Naive thymus-derived CD4-positive, alpha-beta T cell (primary cell): ENCODE results near the gene SIN3A. TPM values are rescaled to one million over a fixed set of nuclear protein-coding genes. Genes with fewer than 3 reads are reported as not detected.

Experiments used
- ATAC-seq: fragments of 150-1000 bp; cut with Tn5 transposase; 2 replicates; pipeline ENCODE4 v1.10.0; 2021; ENCODE audit warnings: mild to moderate bottlenecking, moderate library complexity
- CTCF ChIA-PET: fragments of 350-600 bp; sonication (Branson Sonifier 250); formaldehyde crosslinking; loops from one replicate; lab custom pipeline; 2021; ENCODE audit warnings: antibody characterized with exemption; lab: Charles Lee
- POLR2A ChIA-PET: fragments of 350-600 bp; sonication (Branson Sonifier 250); formaldehyde crosslinking; loops from one replicate; lab custom pipeline; 2021; ENCODE audit warnings: antibody characterized with exemption, inconsistent platforms; lab: Charles Lee
- DNase-seq, 9 donors: peaks; one replicate each; pipeline versions ENCODE4 v3.0.0 to v3.0.0-alpha.2; 2020 to 2022; ENCODE audit warnings: mixed read lengths in 1 of 9
- H3K27ac ChIP-seq: one replicate; pipeline ENCODE4 v1.7.0; 2013; ENCODE audit warnings: mild to moderate bottlenecking, low read depth, low read length, moderate library complexity
- H3K27me3 ChIP-seq, 2 donors: one replicate each; pipeline ENCODE4 v1.7.0; 2013; ENCODE audit warnings: low read length in 2 of 2, mild to moderate bottlenecking in 2 of 2, moderate library complexity in 2 of 2; ENCODE audit not compliant: control insufficient read depth in 2 of 2, insufficient read depth in 2 of 2
- H3K36me3 ChIP-seq, 3 experiments: 1 replicate in 2 of 3; 2 replicates in 1 of 3; pipeline ENCODE4 v1.7.0; 2013; ENCODE audit warnings: low read length in 3 of 3, mild to moderate bottlenecking in 3 of 3, moderate library complexity in 1 of 3; ENCODE audit not compliant: insufficient read depth in 3 of 3, control insufficient read depth in 2 of 3
- H3K4me1 ChIP-seq, 2 donors: one replicate each; pipeline ENCODE4 v1.7.0; 2013; ENCODE audit warnings: low read length in 2 of 2, mild to moderate bottlenecking in 2 of 2, moderate library complexity in 1 of 2; ENCODE audit not compliant: control insufficient read depth in 2 of 2, insufficient read depth in 2 of 2
- H3K4me3 ChIP-seq: 2 replicates; pipeline ENCODE4 v1.7.0; 2013; ENCODE audit warnings: mild to moderate bottlenecking, low read length
- H3K9me3 ChIP-seq, 3 experiments: 1 replicate in 2 of 3; 2 replicates in 1 of 3; pipeline ENCODE4 v1.7.0; 2013; ENCODE audit warnings: low read length in 3 of 3; ENCODE audit not compliant: control insufficient read depth in 2 of 3
- H3K27ac Mint-ChIP-seq, 9 donors: one replicate each; pipeline ENCODE4 v1.8.0; 2020 to 2022; ENCODE audit warnings: mixed read lengths in 9 of 9, mild to moderate bottlenecking in 8 of 9, moderate library complexity in 5 of 9, inconsistent platforms in 2 of 9
- H3K27me3 Mint-ChIP-seq, 5 donors: one replicate each; pipeline ENCODE4 v1.8.0; 2021 to 2022; ENCODE audit warnings: mixed read lengths in 5 of 5, mild to moderate bottlenecking in 1 of 5
- H3K36me3 Mint-ChIP-seq, 5 donors: one replicate each; pipeline ENCODE4 v1.8.0; 2020 to 2022; ENCODE audit warnings: mixed read lengths in 5 of 5, mild to moderate bottlenecking in 3 of 5, inconsistent platforms in 1 of 5
- H3K4me1 Mint-ChIP-seq, 7 donors: one replicate each; pipeline ENCODE4 v1.8.0; 2020 to 2022; ENCODE audit warnings: mixed read lengths in 7 of 7, mild to moderate bottlenecking in 3 of 7, inconsistent platforms in 1 of 7
- H3K4me3 Mint-ChIP-seq, 10 donors: one replicate each; pipeline ENCODE4 v1.8.0; 2020 to 2022; ENCODE audit warnings: mild to moderate bottlenecking in 10 of 10, mixed read lengths in 10 of 10, moderate library complexity in 6 of 10, inconsistent platforms in 2 of 10
- H3K9me3 Mint-ChIP-seq, 11 donors: one replicate each; pipeline ENCODE4 v1.8.0; 2020 to 2022; ENCODE audit warnings: mixed read lengths in 11 of 11, mild to moderate bottlenecking in 4 of 11, inconsistent platforms in 1 of 11, moderate library complexity in 1 of 11
- intact Hi-C, 2 donors: fragments of 100-400 bp; cut with micrococcal nuclease; formaldehyde crosslinking; loops; one replicate each; pipeline ENCODE4 v1.15.1; 2023
- polyA plus RNA-seq, 2 donors: library from polyadenylated mRNA; unstranded; fragments of 300-500 nt; fragmentation: Illumina TruSeq; gene quantifications; one replicate each; pipeline ENCODE4 v1.2.3, GENCODE V29; 2021
- total RNA-seq, 6 experiments: library from RNA in 5 of 6; stranded (reverse) in 5 of 6; gene quantifications; 1 replicate in 5 of 6; 2 replicates in 1 of 6; pipeline ENCODE4 v1.2.3 and lab custom pipeline; 2021 to 2026

Gene SIN3A
- total and polyA plus RNA-seq, 7 experiments from 2014 or later: 18.0 to 139 (median 120) TPM

DNA sequence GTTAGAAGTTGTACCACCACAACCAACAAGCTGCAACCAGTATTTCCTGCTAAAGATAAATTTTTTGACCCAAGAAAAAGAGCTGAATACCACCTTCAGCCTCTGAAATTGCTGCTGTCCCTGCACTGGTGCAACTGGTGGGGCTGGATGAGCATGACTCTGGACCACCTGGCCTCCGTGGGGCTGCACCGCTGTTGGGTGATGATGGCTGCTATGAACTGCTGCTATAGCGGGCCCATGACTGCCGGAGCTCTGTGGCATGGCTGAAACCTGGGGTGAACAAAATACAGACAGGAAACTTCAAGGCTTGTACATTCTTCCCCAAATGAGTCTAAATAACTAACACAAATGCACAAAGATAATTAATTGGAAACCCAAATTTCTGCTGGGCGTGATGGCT is 28.9 kb downstream of the SIN3A start:
- Mint-ChIP-seq H3K27ac (peak overlapping the region in 2 of 9 donors; percentile 12 to 19), H3K36me3 (peaks cover 0 to 20% (median 10%) of the 10 kb centered on the region in 5 donors), H3K9me3 (no peaks in the 10 kb centered on the region), H3K27me3 (no peaks in the 10 kb centered on the region), H3K4me1 (peaks cover 4 to 24% (median 15%) of the 10 kb centered on the region in 7 donors), H3K4me3 (no peak overlapping the region)
- CTCF ChIA-PET: interaction anchor here (0.5 kb wide), 1 partner anchor 16 kb away, joined by 4 read pairs; no protein-coding TSS in a partner anchor
- Histone ChIP-seq H3K4me3 (no peak overlapping the region), H3K36me3 (peaks cover 8 to 71% (median 13%) of the 10 kb centered on the region in 3 experiments), H3K27ac (no peak overlapping the region), H3K4me1 (no peaks in the 10 kb centered on the region), H3K27me3 (no peaks in the 10 kb centered on the region), H3K9me3 (no peaks in the 10 kb centered on the region)
- DNase-seq: no peak
- no peak for ATAC-seq
- intact Hi-C loops: no loop called here
- POLR2A ChIA-PET: interaction anchor here (1.1 kb wide), 2 partner anchors 32 to 217 kb away, joined by 3 to 5 read pairs; partner anchors contain the start of gene IMP3

DNA sequence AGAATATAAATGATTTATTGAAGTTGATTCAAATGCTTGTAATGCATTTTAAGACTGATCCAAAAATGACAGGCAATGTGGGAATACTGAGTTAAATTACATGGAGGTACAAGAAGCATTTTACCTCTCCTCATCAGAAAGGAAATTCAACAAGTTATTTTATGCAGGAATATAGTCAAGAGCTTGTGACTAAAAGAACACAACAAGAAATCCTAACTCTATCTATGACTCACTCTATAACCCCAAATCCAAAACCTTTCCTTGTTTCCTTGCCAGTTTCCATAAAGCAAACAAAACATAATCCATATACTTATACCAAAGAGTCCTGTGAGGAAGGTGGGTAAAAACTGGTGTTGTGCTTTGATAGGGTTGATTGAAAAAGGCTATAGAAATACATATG is 30.8 kb downstream of the SIN3A start:
- Mint-ChIP-seq H3K4me3 (no peak overlapping the region), H3K9me3 (no peaks in the 10 kb centered on the region), H3K27ac (no peak overlapping the region), H3K36me3 (peaks cover 0 to 20% (median 10%) of the 10 kb centered on the region in 5 donors), H3K4me1 (peaks cover 4 to 19% (median 16%) of the 10 kb centered on the region in 7 donors), H3K27me3 (no peaks in the 10 kb centered on the region)
- ChIA-PET POLR2A (interaction anchor here (0.7 to 1.7 kb wide), 3 partner anchors 31 to 570 kb away, joined by 3 to 8 read pairs (median 7); partner anchors contain the start of gene SIN3A), CTCF (no interaction called here)
- Histone ChIP-seq H3K36me3 (peaks cover 8 to 54% (median 9%) of the 10 kb centered on the region in 3 experiments), H3K4me3 (no peak overlapping the region), H3K27me3 (no peaks in the 10 kb centered on the region), H3K4me1 (no peaks in the 10 kb centered on the region), H3K9me3 (no peaks in the 10 kb centered on the region), H3K27ac (no peak overlapping the region)
- no peak for DNase-seq
- intact Hi-C loops: no loop called here
- no peak for ATAC-seq

DNA sequence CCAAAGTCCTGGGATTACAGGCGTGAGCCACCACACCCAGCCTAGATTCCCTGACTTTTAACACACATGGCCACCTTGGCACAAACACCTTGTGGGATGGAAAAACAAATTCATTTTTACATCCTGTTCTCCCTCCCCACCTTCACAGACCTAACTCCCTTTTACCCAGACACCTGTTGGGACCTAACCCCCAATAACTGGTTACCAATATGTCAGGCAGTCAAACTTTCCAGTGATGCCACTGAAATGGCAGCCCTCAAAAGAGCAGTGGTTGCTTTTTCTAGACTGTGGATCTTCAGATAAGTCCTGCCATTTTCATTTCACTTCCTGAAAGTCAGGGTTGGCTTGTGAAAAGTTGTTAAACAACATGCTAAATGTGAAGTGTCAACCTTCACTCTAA is 34.9 kb downstream of the SIN3A start:
- H3K36me3 ChIP-seq: peaks cover 19 to 43% (median 22%) of the 10 kb centered on the region in 3 experiments
- Mint-ChIP-seq H3K36me3 (peaks cover under 1 to 33% (median 15%) of the 10 kb centered on the region in 5 donors), H3K9me3 (no peaks in the 10 kb centered on the region), H3K27me3 (no peaks in the 10 kb centered on the region), H3K4me3 (no peak overlapping the region), H3K27ac (peak overlapping the region in 3 of 9 donors; percentile 18 to 78 (median 33)), H3K4me1 (peaks cover 1 to 22% (median 16%) of the 10 kb centered on the region in 7 donors)
- H3K4me3 ChIP-seq: no peak overlapping the region
- DNase-seq: no peak
- no peak overlapping the region for H3K27ac ChIP-seq
- no peaks in the 10 kb centered on the region for H3K9me3 ChIP-seq
- no peak for ATAC-seq
- intact Hi-C loops: loop anchor here in 1 of 2 donors (5.0 kb wide), 1 partner anchor 36 kb away; the partner anchor contains the start of gene SIN3A
- no peaks in the 10 kb centered on the region for H3K27me3 ChIP-seq
- ChIA-PET CTCF (no interaction called here), POLR2A (interaction anchor here (0.8 to 2.3 kb wide), 2 partner anchors 35 to 38 kb away, joined by 4 to 10 read pairs; partner anchors contain the start of gene SIN3A)
- H3K4me1 ChIP-seq: no peaks in the 10 kb centered on the region

DNA sequence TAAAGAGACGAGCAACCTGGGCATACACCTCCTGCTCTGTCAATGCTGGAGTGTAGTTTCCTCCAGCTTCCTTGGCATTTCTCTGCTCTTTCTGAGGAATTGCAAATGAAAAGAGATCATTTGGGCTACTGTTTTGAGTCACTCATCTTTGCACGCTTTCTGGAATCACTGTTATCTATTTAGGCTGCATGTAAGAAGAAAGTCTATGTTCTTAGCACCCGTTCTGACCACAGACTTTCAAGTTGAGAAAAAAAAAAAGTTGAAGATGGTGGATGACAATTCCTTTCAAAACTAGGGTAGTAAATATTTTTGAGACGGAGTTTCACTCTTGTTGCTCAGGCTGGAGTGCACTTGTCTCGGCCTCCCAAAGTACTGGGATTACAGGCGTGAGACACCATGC is 41.3 kb downstream of the SIN3A start:
- H3K36me3 Mint-ChIP-seq: peaks cover 9 to 70% (median 41%) of the 10 kb centered on the region in 5 donors
- H3K4me1 Mint-ChIP-seq: peaks cover 1 to 22% (median 12%) of the 10 kb centered on the region in 7 donors
- POLR2A ChIA-PET: no interaction called here
- H3K36me3 ChIP-seq: peaks cover 39 to 77% (median 43%) of the 10 kb centered on the region in 3 experiments
- no peaks in the 10 kb centered on the region for H3K27me3 ChIP-seq
- H3K27me3 Mint-ChIP-seq: no peaks in the 10 kb centered on the region
- CTCF ChIA-PET: no interaction called here
- no peak overlapping the region for H3K27ac Mint-ChIP-seq
- H3K27ac ChIP-seq: no peak overlapping the region
- no peak overlapping the region for H3K4me3 ChIP-seq
- H3K4me3 Mint-ChIP-seq: no peak overlapping the region
- intact Hi-C loops: no loop called here
- H3K9me3 ChIP-seq: no peaks in the 10 kb centered on the region
- H3K4me1 ChIP-seq: no peaks in the 10 kb centered on the region
- ATAC-seq (no peak), DNase-seq (no peak)
- H3K9me3 Mint-ChIP-seq: no peaks in the 10 kb centered on the region

DNA sequence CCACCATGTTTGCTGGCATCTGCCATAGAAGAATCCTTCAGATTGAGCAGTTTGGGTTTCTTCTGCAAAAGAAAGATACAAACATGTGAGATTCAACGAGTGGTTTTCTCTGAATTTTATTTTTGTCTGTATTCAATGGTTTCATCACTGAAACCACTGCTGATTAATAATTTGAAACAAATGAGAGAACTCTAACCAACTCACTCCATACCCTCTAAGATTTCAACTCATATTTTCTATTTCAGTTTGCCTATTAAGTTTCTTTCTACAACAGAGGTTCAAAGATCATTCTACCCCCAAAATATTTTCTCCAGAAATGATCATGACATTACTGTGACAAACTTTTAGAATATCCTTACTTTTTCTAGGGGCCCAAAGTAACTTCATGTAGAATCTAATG is 44.4 kb downstream of the SIN3A start:
- peaks cover 13 to 52% (median 42%) of the 10 kb centered on the region in 5 donors for H3K36me3 Mint-ChIP-seq
- H3K4me3 Mint-ChIP-seq: no peak overlapping the region
- Histone ChIP-seq H3K4me1 (no peaks in the 10 kb centered on the region), H3K9me3 (no peaks in the 10 kb centered on the region), H3K4me3 (no peak overlapping the region), H3K27me3 (no peaks in the 10 kb centered on the region), H3K27ac (no peak overlapping the region), H3K36me3 (peaks cover 26 to 97% (median 27%) of the 10 kb centered on the region in 3 experiments)
- DNase-seq: no peak
- ATAC-seq: no peak
- H3K27ac Mint-ChIP-seq: no peak overlapping the region
- intact Hi-C loops: no loop called here
- CTCF ChIA-PET: interaction anchor here (0.7 kb wide), 1 partner anchor 16 kb away, joined by 4 read pairs; no protein-coding TSS in a partner anchor
- peaks cover 0 to 17% (median 6%) of the 10 kb centered on the region in 7 donors for H3K4me1 Mint-ChIP-seq
- POLR2A ChIA-PET: no interaction called here
- no peaks in the 10 kb centered on the region for H3K9me3 Mint-ChIP-seq
- no peaks in the 10 kb centered on the region for H3K27me3 Mint-ChIP-seq

DNA sequence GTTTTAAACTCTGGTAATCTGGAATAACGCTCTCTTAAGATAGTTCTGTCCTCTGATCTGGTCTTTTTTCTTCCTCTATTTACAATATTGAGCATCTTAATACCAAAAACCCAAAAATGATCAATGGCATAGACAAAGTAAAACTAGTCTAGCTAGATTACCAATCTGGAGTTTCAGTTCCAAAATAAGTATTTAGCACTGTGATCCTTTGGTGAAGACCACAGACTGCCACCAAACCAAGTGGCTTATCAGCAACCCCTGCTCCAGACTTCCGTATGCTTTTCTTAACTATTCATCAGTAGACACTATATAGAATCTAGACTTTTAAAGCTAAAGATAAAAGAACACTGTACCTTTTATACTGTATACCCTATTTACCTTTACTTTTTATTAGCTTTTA is 47.6 kb downstream of the SIN3A start:
- ATAC-seq: no peak
- Mint-ChIP-seq H3K27ac (no peak overlapping the region), H3K4me1 (peaks cover 0 to 13% (median 7%) of the 10 kb centered on the region in 7 donors), H3K36me3 (peaks cover 9 to 44% (median 37%) of the 10 kb centered on the region in 5 donors), H3K27me3 (no peaks in the 10 kb centered on the region), H3K4me3 (no peak overlapping the region), H3K9me3 (no peaks in the 10 kb centered on the region)
- Histone ChIP-seq H3K27me3 (no peaks in the 10 kb centered on the region), H3K36me3 (peaks cover 11 to 91% (median 28%) of the 10 kb centered on the region in 3 experiments), H3K27ac (no peak overlapping the region), H3K4me3 (no peak overlapping the region), H3K4me1 (no peaks in the 10 kb centered on the region), H3K9me3 (no peaks in the 10 kb centered on the region)
- intact Hi-C loops: no loop called here
- DNase-seq: no peak
- CTCF ChIA-PET: no interaction called here
- POLR2A ChIA-PET: no interaction called here
